ENCODE measurements around the gene BNIP2.
A peak's percentile ranks its signal among the peaks of the same experiment; 100 is the strongest.
"Not testable (repeated sequence)": the region's sequence is repeated elsewhere in the genome, so short reads cannot be mapped to it uniquely, and the experiment has no call there.

The BNIP2 gene, protein sequence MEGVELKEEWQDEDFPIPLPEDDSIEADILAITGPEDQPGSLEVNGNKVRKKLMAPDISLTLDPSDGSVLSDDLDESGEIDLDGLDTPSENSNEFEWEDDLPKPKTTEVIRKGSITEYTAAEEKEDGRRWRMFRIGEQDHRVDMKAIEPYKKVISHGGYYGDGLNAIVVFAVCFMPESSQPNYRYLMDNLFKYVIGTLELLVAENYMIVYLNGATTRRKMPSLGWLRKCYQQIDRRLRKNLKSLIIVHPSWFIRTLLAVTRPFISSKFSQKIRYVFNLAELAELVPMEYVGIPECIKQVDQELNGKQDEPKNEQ

DNA sequence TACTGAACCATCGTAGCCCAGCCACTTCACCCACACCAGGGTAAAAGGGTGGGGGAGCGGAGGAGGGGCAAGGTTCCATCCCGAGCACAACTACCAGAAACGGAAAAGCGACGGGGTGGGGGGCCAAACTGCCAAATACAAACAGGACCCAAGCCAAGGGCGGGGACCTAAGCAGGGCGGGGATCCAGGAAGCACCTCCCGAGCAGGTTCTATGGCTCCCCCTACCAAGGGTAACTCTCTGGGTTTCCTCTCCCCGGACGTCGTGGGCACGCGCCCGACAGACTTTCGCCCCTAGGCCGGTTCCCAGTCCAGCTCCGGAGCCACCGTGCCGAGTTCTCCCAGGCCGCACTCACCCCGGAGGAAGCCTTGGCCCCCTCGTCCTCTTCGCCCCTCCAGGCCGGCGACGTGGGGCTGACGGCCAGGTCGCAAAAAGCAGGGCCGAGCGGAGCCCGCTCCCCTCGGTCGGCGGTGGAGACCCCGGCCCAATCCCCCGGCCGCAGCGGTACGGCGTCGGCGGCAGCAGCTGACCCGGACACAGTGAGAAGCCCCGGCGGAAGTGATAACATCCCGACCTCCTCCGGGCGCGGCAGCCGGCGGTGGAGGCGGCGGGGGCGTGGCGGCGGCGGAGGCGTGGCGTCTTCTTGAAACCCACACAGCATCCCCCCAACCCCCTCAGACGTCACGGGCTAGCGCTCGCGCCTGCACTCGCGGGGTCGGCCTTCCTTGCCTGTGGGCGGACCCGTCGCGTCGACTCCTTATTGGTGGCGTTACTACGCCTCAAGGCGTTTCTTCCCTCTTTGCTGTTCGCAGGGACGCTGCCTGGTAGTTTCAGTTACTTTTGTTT lies at the start of gene BNIP2:
Gene BNIP2, minus strand, starts transcription at position 539 of the 844 bp plus-strand sequence. CDS start 6,863 bp downstream, outside the sequence.
- DNase-seq = peak; percentile 99

DNA sequence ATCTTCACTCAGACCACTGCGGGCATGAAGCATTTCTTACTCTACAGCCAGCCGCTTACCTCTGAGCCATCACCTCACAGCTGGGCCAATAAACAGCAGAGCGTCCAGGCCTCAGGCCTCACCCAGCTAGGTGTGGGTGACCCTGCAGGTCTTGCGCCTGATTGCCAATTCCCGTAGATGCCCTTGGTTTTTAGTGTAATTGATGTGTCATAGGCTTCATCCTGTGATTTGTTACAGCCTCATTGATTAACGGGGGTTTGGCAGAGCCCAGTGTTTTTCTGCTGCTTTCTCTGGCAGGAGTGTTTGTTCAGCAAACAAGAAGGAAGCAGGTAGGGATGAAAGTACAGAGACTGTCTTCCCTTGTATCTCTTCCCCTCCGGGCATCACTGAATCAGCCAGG lies 49.6 kb upstream of the BNIP2 start:
- DNase-seq = no peak

DNA sequence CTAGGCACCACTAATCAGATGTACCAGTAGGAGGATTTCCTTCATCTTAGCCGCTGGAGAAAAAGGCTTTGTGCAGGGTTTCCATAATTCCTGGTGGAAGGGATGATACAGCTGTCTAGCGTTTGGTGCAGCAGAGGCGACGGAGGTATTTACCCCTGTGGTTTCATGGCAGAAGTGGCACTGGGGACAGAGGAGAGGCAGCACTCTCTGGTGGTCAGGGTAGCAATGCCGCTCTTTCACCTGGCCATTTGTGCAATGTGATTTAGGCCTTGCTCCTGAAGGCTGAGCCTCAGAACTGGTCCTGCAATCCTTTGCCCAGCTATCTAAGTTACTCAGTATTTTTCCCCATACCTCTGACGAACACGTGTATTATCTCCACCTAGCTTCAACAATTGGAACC lies 47.1 kb upstream of the BNIP2 start:
- no peak for DNase-seq

DNA sequence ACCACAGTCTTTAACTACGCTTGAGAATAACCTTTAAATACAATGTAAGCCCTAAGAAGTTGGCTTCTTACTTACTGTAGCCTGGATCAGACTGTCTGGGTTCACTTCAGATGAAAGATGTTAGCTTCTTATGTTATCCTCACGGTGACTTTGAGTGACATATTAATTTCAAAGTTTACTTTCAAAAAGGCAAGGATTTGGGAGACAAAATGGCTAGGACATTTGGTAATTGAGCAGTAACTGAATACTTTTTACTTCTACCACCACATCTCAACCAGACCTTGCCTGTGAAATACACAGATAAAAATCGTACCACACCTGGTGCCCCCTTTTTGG lies 36.0 kb upstream of the BNIP2 start:
- no peak for DNase-seq

DNA sequence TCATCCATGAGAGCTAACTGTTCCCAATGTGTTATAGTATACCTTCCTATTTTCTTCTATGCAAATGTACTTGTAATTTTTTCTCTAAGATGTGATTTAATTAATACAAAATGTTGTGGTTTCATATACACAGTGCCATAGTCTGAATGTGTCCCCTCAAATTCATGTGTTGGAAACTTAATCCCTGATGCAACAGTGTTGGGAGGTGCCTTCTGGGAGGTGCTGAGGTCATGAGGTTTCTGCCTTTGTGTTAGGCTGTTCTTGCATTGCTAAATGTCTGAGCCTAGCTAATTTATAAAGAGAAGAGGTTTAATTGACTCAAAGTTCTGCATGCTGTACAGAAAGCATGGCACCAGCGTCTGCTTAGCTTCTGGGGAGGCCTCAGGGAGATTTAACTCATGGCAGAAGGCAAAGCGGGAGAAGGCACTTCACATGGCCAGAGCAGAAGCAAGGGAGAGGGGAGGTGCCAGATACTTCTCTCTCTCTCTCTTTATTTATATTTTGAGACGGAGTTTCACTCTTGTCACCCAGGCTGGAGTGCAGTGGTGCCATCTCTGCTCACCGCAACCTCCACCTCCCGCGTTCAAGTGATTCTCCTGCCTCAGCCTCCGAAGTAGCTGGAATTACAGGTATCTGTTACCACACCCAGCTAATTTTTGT lies 34.7 kb upstream of the BNIP2 start:
- no peak for DNase-seq

DNA sequence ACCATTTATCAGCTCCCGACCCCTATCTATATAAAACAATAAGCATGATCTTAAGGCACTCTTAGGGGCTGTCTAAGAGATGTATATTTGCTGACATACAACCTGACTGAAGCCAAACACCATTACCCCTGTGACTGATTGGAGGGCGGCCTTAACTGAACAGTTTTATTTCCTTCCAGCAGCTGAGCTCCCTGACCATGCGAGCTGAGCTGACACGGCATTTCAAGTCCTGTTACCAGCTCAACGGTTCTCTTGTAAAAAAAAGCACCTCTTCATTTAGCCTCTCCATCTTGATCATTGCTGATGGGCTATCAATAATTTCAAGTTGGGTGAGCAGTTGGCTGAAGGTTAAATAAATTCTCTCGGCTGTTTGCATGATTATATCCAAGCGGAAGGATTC lies 33.4 kb upstream of the BNIP2 start:
- no peak for DNase-seq

DNA sequence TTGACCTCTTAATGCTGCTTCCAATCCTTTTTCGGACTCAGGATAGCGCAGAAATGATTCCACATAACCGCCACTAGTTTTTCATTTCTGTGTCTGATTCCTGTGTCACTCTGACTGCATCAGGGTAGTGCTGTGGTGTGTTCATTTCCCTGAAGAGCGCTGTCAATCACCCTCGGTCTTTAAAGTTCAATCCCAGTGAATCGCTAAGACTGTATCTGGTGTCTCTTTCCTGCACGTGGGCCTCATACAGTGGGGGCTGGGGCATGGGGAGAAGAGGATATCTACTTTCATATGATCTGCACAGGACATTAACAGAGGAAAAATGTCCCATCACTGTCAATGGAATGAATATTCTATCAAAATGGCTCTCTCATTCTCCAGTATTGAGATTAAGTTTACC lies 32.9 kb upstream of the BNIP2 start:
- no peak for DNase-seq

DNA sequence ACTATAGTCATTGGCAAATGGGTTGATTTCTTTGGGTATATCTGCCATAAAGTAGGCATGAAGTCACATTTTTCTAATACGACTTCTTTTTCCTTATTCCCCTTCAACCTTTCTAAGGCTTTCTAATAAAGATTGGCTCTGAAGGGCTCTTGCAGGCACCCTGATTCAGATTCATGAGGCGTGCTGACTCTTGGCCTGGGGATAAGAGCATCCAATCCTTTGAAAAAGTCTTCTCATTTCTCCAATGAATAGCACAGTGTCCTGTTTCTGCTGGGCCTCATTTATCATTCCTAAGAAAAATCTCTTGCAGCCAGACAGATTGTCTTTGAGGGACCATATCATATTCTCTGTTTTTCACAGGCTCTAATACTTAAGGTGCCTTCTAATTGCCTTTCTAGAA lies 32.3 kb upstream of the BNIP2 start:
- DNase-seq = no peak

DNA sequence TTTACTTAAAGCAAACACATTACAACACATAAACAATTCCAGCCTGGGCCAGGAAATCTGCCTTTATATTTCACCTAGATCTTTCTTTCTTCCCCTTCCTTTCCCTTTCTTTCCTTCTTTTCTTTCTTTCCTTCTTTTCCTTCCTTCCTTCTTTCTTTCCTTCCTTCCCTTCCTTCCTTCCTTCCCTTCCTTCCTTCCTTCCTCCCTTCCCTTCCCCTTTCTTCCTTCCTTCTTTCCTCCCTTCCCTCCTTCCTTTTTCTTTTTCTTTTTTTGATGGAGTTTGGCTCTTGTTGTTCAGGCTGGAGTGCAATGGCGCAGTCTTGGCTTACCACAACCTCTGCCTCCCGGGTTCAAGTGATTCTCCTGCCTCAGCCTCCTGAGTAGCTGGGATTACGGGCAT lies 24.1 kb upstream of the BNIP2 start:
- no peak for DNase-seq

DNA sequence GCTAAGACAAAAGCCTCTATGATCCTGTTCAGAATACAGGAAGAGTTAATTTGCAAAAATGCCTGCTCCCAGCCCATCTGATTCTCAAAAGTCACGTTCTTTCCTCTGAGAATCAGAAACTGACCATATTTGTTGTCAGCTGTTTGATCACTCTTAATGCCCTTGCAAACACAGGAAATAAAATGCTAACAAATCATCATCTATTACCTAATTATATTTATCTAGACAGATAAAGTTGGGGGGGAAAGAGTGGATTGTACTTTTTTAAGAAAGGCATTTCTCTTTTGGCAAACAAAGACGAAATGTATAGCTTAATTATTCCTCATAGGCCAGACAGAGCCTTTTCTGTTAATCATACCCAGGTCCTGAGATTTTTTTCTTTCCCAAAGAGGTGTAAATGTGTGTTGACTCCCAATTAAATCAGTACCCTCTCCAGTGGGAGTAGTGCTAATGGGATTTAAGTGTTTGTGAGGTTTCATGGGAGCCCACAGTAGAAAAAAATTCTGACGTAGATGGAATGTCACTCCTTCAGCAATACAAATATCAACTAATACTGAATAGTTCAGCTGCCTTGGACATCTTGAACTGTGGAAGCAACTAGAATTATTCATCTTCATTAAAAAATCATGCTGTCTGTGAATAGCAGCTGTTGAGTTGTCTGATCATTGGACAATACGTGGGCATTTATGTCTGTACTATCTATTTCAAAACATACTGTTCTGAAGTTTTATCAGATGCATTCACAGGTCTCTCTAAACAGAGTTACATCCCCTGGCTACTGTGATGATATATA lies 22.5 kb upstream of the BNIP2 start:
- no peak for DNase-seq

DNA sequence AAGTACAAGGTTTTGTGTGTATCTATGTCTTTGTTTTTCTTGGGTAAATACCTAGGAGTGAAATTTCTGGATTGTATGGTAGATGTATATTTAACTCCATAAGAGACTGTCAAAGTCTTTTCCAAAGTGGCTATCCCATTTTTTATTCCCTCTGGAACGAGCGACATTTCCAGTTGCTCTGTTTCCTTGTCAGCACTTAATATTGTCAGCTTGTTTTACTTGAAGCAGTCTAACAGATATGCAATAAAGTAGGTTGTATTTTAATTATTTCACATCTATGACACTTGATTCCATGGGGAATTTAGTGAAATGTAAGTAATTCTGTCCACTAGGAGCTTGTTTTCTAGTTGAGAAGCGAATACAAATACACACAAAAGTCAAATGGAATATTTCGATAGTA lies 18.5 kb upstream of the BNIP2 start:
- DNase-seq = no peak

DNA sequence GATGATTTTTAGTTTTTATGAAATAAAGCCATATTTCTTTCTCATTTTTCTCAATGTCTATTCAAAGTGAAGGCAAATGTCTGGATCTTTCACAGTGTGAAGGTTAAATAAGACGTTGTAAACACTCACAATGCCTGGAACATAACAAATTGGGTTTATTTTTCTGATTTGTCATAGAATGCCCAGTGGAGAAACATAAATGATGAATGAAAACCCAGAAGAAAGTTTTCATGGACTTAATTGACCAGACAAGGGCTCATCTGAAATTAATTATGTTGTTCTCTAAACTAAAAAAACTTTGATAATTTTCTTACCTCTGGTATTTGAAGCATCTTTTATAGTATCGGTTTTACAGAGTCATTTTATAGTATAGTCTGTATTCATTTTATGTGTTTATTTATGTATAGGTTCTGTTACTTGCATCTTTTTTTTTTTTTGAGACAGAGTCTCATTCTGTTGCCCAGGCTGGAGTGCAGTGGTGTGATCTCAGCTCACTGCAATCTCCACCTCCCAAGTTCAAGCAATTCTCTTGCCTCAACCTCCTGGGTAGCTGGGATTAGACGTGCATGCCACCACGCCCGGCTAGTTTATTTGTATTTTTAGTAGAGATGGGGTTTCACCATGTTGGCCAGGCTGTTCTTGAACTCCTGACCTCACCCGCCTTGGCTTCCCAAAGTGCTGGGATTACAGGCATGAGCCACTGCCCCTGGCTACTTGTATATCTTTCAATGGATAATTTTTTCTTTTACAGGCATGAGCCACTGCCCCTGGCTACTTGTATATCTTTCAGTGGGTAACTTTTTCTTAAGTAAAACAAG lies 15.1 kb upstream of the BNIP2 start:
- no peak for DNase-seq

DNA sequence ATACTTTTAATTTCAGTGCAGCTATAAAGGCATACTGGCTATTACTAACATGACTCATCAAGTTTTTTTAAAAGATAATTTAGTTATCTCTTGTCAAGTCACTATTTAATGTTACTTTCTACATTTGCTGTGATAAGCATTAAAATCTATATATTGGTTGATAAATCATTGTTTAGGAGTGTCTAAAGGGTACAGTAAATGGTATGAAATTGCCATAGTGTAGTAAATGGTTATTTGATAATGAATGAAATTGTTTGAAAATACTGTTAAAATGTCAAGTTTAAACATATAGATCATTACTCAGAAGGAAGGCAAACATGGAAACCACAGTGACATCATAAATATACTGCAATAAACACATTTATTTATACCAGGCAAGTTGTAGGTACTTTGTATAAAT lies 13.2 kb upstream of the BNIP2 start:
- DNase-seq = no peak

DNA sequence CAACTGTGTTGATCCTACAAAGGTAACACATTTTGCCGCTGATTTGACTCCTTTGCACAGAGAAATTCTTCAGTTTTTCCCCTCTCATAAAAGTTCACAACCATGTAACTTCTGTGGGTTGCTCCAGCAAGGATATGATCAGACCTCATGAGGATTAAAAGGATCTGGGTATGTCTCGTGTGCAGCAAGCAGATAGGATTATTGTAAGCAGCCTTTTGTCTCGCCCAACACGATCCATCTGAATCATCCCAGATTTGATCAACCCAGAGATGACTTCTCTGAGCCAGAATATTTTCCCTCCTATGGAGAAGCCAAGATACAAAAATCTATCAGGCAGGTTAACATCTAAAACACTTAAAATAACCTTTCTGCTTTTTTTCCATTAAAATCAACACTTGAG lies 12.8 kb upstream of the BNIP2 start:
- no peak for DNase-seq

DNA sequence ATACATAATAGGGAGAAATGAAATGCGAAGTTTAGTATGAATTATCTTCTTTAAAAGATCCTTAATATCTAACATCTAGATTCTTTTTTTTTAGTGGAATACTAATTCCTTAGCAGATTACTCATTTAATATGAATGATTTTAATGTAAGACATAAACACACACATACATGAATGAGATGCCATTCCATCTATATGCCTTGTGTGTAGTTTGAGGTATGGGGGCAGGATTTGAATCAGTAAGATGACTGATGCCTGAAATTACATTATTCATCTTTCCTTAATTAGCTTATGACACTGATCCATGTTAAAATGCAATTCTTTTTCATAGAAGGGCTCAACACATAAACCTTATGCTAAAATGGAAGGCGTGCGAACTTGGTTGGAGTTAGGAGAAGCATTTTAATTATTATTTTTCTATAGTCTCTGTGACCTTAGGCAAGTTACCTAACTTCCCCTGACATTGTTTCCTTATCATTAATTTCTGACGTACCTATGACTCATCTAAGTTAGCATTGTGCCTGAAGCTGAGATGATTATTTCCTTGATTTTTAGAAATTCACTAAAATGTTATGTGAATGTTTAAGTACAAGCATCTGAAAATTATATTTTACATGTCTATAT lies 10.8 kb upstream of the BNIP2 start:
- DNase-seq = no peak

DNA sequence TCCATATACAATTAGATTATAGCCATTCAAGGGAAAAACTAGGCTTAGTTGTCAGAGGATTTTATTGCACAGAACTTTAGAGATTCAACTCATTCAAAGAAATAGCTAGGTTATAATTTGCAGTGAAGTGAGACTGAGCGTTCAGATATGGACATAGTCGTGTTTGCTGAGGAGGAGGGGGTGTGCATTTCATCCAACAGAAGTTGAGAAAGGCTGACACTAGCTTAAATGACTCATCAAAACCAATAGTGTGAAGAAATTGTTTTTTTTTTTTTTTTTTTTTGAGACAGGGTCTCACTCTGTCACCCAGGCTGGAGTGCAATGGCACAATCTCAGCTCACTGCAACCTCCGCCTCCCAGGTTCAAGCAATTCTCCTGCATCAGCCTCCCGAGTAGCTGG lies 8.9 kb upstream of the BNIP2 start:
- DNase-seq = not testable (repeated sequence)

DNA sequence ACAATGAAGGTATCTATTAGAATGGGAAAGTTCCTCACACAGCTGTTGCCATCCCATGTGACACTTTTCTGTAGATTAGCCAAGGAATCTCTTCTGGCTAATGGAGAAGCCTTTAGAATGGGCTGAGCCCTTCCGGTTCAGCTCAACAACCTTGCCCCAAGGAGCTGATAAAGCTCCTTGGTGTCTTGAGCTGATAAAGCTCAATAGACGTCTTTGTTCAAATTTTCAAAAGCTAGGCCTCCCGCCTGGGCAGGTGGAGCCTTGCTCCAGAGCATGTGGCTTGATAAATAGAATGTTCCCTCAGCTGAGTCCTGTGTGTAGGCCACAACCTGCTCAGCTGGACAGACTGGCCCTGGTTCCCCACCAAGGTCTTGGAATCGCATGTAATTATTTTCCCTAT lies 7.2 kb upstream of the BNIP2 start:
- DNase-seq = no peak

DNA sequence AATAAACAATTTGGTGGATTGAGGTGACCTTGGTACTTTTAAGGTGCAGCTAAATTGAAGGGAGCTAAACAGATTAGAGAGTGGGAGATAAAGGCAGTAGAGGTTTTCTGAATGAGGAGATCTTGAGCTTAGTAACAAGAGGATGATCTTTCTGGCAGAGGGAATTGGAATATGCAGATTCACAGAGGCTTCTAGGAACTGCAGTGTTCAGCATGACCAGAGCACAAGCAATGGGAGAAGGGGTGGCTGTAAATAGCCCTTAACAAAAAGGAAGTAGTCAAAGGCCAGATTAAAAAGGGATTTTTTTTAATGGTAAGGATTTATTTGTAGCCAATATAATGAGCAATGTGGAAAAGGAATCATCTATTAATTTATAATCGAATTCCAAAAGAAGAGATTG lies 5.7 kb upstream of the BNIP2 start:
- no peak for DNase-seq

DNA sequence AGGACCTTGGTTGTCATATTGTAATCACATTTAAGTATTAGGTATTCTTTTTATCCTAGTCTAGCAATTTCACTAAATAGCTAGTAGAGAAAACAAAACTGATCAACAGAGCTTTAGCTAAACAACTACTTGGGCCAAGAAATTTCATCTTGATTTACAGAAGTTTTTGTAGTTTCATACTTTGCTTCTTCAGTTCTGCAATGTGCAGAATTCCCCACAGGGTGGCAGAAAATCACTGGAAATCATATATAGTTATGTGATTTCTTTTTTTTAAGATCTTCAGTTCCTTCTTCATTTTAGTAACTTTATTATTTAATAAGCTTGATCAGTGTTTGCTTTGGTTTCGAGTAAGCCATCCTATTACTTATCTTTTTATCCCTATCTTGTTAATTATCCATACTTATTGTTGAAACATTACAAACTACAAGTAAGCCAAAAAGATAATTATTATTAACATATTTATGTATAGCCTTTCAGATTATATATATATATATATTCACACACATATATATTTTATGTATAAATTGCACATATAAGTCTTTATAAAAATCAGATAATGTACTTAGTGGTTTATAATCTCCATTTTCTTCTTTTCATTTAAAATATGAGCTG lies 2.2 kb upstream of the BNIP2 start:
- DNase-seq = peak; percentile 39

DNA sequence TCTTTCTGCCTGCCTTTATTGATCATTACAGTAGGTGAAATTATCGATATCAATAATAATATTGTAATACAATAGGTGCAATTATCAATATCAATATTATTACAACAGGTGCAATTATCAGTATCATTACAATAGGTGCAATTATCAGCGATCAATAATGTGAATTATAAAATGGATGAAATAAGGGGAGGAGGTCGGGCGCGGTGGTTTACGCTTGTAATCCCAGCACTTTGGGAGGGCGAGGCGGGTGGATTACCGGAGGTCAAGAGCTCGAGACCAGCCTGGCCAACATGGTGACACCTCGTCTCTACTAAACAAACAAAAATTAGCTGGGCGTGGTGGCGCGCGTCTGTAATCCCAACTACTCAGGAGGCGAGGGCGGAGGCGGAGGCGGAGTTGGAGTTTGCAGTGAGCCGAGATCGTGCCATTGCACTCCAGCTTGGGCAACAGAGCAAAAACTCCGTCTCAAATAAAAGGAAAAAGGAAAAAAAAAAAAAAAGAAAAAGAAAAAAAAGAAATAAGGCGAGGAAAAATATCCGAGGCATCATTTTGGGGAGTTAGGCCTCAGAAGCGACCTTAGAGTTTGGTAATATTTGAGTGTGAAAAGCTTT lies 611 bp upstream of the BNIP2 start:
- DNase-seq = peak; percentile 73

DNA sequence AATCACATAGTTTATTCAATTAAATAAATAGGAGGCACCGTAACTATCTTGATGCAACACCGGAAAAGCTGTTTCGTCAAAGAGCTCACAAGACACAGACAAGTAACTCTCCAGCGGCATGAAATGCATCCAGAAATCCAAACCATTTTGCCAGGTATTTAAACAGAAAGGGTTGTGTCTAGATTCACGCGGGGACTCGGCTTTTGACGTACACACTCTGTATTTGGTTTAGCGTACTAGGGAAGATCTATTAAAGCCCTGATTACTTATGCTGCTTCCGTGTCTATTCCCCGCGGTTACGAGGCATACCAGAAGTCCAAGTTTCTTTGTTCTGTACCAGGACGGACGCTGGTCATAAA lies 718 bp downstream of the BNIP2 start:
- peak; percentile 52 for DNase-seq
